ENCODE measurements around the gene VTCN1.

VTCN1 gene

DNA sequence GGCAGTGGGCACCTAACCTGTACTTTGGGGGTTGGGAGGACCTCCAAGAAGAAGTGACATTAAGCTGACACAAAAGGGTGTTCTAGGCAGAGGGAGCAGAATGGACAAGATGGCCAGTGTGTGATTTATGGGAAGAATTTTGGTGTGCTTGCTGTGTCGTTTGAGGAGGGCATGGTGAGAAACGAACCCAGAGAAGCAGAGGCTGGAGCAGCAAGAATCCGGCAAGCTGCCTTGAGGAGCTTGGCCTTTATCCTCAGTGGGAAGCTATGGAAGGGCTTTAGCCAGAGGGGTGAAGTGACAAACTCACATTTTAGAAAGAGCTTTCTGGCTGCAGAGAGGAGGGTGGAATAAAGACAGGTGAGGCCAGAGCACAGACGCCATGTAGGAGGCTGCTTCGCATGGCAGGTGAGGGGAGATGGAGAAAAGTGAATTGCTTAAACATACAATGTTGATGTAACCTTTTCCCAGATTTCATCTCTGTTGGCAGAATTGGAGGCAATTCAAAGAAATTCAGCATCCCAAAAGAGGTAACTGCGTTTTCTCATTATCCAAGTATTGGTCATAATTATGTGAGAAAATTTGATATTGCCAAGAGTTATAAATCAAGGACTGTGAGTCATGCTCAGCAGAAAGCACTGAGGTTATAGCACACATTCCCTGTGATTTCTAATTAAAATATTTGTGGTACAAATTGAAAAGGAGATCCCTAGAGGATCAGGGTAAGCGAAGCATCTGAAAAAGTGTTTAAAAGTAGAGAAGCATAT lies 115.7 kb downstream of the VTCN1 start:
- peaks cover 99% of the 10 kb centered on the region for H3K36me3 Mint-ChIP-seq (ENCODE audit: low read depth)
- DNase-seq = no peak
- H3K9me3 Mint-ChIP-seq = no peaks in the 10 kb centered on the region
- H3K27ac Mint-ChIP-seq = no peak overlapping the region
- no peak overlapping the region for H3K4me3 Mint-ChIP-seq
- H3K4me1 Mint-ChIP-seq (ENCODE audit: low read depth) = peaks cover 24% of the 10 kb centered on the region
- no peaks in the 10 kb centered on the region for H3K27me3 Mint-ChIP-seq

DNA sequence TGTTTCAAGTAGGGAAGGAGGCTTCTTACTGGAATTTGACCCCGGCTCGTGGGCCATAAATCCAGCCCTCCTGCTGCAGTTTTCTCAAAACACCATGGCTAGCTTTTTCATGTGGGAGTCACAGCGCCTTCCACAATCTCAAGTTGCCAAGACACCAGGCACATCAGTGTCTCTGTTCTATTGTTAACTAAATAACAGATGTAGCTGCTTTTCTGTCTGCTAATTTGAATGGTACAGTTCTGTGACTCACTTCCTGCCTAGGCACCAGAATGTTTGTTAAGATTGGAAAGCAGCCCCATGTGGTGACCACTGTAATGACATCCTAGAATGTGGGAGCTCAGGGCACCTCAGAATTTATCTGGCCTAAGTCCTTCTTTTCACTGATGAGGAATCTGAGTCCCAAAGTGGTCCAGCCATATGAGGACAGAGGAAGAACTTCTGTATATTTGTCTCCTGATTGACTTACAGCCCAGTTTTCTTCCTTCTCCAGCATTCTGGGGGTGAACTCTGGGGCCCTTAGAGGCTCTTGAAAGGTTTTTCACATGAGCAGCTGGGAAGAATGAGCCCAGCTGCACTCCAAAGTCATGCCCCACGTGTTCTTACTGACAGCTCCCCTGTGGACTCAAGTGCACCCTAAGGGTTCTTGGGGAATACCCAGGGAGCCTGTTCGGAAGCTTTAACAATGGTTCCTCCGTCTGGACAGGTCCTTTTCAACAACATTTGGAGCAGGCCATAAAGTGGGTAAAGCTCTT lies 116.7 kb downstream of the VTCN1 start:
- Mint-ChIP-seq H3K4me1 (ENCODE audit: low read depth) (peaks cover 24% of the 10 kb centered on the region), H3K27me3 (no peaks in the 10 kb centered on the region), H3K27ac (peak overlapping the region; percentile 60), H3K4me3 (no peak overlapping the region), H3K9me3 (no peaks in the 10 kb centered on the region), H3K36me3 (ENCODE audit: low read depth) (peaks cover 97% of the 10 kb centered on the region)
- no peak for DNase-seq

Data from activated T-cell treated with anti-CD3 and anti-CD28 coated beads, Interleukin-2, amount 50 U/mL, for 24 hours (primary cell).